ENCODE measurements around the gene OSBPL2. TPM values are rescaled to one million over a fixed set of nuclear protein-coding genes. Genes with fewer than 3 reads are reported as not detected.

OSBPL2 gene
- total RNA-seq, 2 experiments from 2014 or later = 27.1 TPM

DNA sequence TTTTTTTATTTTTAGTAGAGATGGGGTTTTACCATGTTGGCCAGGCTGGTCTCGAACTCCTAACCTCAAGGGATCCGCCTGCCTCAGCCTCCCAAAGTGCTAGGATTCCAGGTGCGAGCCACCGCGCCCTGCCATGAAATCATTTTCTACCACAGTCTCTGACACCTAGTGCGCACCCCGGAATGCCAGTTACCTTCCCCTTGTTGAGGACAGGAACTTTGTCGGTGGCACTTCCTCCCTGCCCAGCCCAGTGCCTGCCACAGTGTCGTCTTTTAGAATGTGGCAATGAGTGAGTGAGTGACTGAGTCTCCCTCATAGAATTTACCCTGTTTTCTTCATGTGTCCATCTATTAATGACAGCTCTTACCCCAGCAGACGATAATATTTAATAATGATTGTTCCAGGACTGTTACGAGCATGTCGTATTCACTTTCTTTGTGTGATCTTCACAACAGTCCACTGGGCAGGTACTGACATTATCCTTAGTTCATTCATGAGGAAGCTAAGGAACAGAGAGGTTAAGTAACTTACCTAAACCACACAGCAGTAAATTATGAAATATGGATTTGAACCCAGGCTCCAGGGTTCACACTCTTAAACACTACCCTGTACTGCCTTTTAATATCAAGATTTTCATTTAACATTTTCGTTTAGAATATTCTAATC, 1.8 kb downstream of the OSBPL2 start:
- DNase-seq (no peak), ATAC-seq (no peak)
- no peaks in the 10 kb centered on the region for H3K9me3 Mint-ChIP-seq (ENCODE audit: low read depth)
- no peaks in the 10 kb centered on the region for H3K27me3 Mint-ChIP-seq
- no peaks in the 10 kb centered on the region for H3K36me3 Mint-ChIP-seq
- peak overlapping the region; percentile 25 for H3K4me3 Mint-ChIP-seq
- CTCF ChIA-PET = interaction anchor here (1.1 kb wide), 1 partner anchor 61 kb away, joined by 3 read pairs; no protein-coding TSS in a partner anchor
- peaks cover 37% of the 10 kb centered on the region for H3K4me1 Mint-ChIP-seq
- no peak overlapping the region for H3K27ac Mint-ChIP-seq

DNA sequence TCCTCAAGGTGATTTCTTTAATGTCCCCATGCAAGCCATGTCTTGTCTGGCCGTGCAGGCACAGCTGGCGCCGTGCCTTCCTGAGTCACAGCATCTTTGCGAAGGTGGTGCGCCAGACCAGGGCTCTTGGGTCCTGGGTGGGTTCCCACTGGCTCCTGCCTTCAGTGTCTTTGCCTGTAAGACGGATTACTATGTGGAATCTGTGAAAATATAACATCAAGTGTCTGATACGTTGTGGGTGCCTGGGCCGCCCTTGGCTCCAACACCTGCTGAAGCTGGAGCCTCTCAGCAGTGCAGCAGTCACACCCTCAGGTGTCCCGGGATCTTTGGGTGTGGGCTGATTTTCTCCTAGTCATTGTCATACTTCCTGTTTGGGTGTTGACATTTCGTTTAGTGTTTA, 3.2 kb downstream of the OSBPL2 start:
- Mint-ChIP-seq H3K9me3 (ENCODE audit: low read depth) (no peaks in the 10 kb centered on the region), H3K4me1 (peaks cover 37% of the 10 kb centered on the region), H3K4me3 (no peak overlapping the region), H3K36me3 (no peaks in the 10 kb centered on the region), H3K27me3 (no peaks in the 10 kb centered on the region), H3K27ac (no peak overlapping the region)
- DNase-seq (no peak), ATAC-seq (no peak)
- CTCF ChIA-PET = interaction anchor here (0.9 kb wide), 1 partner anchor 100 kb away, joined by 3 read pairs; no protein-coding TSS in a partner anchor

DNA sequence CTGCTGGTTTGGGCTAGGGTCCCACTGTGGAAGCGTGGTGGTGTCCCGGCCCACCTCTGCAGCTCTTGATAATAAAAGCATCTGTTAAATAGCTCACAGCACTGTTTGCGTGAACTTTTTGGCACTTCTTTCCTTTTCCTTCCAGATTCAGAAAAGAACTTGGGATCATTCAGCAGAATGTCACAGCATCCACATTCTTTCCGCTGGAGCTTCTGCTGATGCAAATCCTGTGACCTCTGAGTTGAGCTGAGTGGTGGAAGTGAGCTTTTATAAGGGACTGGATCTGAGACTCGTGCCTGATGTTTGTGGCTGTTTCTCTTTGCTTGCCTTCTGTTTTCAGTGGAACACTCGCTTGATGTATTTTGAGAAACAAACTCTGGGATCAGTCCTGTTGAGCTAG, 3.9 kb downstream of the OSBPL2 start:
- Mint-ChIP-seq H3K9me3 (ENCODE audit: low read depth) (no peaks in the 10 kb centered on the region), H3K4me1 (peaks cover 37% of the 10 kb centered on the region), H3K36me3 (no peaks in the 10 kb centered on the region)

DNA sequence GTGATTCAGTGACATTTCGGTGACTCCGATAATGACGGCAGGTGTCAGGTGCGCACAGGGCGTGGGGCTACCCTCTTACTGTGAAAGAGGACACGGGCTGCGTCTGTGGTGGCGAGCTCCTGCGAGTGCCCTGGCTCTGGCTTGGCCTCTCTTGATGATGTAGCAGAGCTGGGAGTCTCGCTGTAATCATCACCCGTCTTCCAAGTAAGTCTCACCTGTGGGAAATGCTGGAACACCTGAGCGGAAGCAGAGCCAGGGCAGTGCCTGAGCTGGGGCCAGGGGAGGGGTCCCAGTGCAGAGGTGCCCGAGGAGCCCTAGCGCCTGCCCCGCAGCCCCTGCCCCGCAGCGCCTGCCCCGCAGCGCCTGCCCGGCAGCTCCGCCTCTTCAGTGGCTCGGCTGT, 4.8 kb downstream of the OSBPL2 start:
- no peak overlapping the region for H3K4me3 Mint-ChIP-seq
- H3K36me3 Mint-ChIP-seq = no peaks in the 10 kb centered on the region
- no peak overlapping the region for H3K27ac Mint-ChIP-seq
- peaks cover 31% of the 10 kb centered on the region for H3K4me1 Mint-ChIP-seq
- H3K27me3 Mint-ChIP-seq = no peaks in the 10 kb centered on the region
- ATAC-seq (no peak), DNase-seq (no peak)
- H3K9me3 Mint-ChIP-seq (ENCODE audit: low read depth) = no peaks in the 10 kb centered on the region
- CTCF ChIA-PET = interaction anchor here (1.8 kb wide), 1 partner anchor 59 kb away, joined by 4 read pairs; the partner anchor contains the start of gene ADRM1

More for the DNA sequence above, 3.9 kb downstream of the OSBPL2 start:
- H3K27ac Mint-ChIP-seq = no peak overlapping the region
- no peaks in the 10 kb centered on the region for H3K27me3 Mint-ChIP-seq
- DNase-seq (no peak), ATAC-seq (no peak)
- H3K4me3 Mint-ChIP-seq = no peak overlapping the region
- CTCF ChIA-PET = interaction anchor here (0.9 to 1.8 kb wide), 2 partner anchors 60 to 101 kb away, joined by 3 to 4 read pairs; partner anchors contain the start of gene ADRM1

DNA sequence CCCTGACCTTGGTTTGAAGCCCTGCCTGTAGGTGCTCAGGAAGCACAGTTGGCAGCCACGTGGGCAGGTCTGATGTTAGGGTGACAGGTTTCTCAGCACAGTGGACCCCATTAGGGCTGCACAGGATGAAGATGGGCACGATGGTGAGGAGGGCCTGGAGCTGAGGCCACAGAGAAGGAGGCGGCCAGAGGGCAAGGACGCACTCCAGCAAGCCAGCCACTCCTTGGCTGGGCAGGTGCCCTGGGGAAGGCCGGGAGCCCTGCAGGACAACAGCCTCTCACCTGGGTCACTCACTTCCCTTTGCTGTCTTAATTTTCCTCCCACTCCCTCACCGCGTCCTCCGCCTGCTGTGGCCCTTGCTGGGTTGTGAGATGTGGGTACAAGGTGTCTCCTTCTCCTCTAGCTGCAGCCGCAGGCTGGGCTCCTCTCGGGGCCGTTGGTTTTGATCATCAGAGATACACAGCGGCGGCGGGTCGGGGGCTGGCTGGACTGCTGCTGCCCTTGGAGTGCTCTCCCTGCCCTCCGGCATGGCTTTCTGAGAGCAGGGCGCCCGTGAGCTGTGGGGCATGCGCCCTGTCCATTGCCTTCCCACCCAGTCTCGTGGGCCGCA, 5.7 kb downstream of the OSBPL2 start:
- Mint-ChIP-seq H3K4me1 (peaks cover 31% of the 10 kb centered on the region), H3K36me3 (no peaks in the 10 kb centered on the region), H3K27me3 (no peaks in the 10 kb centered on the region), H3K4me3 (no peak overlapping the region), H3K9me3 (ENCODE audit: low read depth) (no peaks in the 10 kb centered on the region), H3K27ac (no peak overlapping the region)
- no peak for ATAC-seq
- CTCF ChIA-PET = interaction anchor here (1.8 kb wide), 1 partner anchor 58 kb away, joined by 4 read pairs; the partner anchor contains the start of gene ADRM1
- no peak for DNase-seq

DNA sequence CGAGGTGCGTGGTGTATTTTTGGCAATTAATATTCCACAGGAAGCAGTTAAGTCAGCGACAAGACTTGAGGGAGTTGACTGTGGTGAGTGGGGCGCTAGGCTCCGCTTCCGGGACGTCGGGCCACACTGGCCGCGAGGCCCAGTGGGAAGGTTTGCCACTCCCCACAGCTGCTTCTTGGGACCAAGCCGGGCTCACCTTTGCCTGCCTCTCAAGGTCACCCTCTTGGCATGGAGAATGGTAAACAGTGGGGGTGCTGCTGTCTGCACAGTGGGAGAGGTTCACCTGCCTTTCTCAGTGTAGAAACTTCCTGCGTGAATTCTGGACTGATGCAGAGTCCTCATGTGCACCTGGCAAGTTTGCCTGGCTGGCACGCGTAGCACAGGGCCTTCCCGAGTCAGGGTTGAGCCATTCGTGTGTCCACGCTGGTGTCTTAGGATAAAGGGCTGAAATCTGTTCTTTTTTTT, 6.4 kb downstream of the OSBPL2 start:
- Mint-ChIP-seq H3K36me3 (no peaks in the 10 kb centered on the region), H3K27ac (no peak overlapping the region), H3K9me3 (ENCODE audit: low read depth) (no peaks in the 10 kb centered on the region), H3K4me3 (no peak overlapping the region), H3K27me3 (no peaks in the 10 kb centered on the region), H3K4me1 (peaks cover 25% of the 10 kb centered on the region)
- DNase-seq = no peak
- peak; percentile 42 for ATAC-seq
- CTCF ChIA-PET = no interaction called here

DNA sequence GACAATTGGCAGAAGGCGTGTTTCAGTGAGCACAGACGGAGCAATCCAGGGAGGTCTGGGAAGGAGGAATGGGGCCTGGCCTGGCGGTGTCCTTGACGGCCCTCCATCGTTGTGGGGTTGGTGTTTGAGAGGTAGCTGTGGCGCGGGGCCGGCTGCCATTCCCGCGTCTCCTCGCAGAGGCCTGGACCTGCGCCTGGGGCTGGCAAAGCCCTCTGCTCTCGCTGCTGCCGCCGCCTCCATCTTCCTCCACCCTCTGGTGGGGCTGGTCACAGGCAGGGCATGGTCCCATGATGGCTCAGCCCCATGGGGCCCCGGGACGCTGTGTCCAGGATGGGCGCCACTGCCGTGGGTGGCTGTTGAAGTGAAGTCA, 7.6 kb downstream of the OSBPL2 start:
- Mint-ChIP-seq H3K27me3 (no peaks in the 10 kb centered on the region), H3K36me3 (no peaks in the 10 kb centered on the region), H3K4me1 (peaks cover 15% of the 10 kb centered on the region), H3K9me3 (ENCODE audit: low read depth) (no peaks in the 10 kb centered on the region), H3K4me3 (no peak overlapping the region), H3K27ac (no peak overlapping the region)
- no peak for ATAC-seq
- no peak for DNase-seq
- CTCF ChIA-PET = no interaction called here

DNA sequence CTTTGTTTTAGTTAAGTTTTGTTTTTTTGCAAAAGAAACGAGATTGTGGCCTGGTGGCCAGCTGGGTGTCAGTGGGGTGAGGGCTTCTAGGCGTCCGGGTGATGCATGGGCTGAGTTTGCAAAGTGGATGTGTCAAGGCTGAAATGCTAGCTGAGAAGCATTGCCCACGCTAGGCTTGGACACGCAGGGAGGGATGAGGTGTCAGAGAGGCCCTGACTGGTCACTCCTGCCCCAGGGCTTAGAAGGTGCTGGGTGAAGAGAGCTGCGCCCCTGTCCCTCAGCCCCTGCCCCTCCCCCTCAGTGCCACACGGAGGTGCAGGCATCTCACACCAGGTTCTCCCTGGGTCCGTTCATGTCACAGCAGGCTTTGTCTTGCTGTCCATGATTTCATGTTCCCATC, 8.1 kb downstream of the OSBPL2 start:
- H3K36me3 Mint-ChIP-seq = no peaks in the 10 kb centered on the region
- H3K4me3 Mint-ChIP-seq = no peak overlapping the region
- no peaks in the 10 kb centered on the region for H3K27me3 Mint-ChIP-seq
- DNase-seq (no peak), ATAC-seq (no peak)
- H3K27ac Mint-ChIP-seq = no peak overlapping the region
- CTCF ChIA-PET = no interaction called here
- peaks cover 12% of the 10 kb centered on the region for H3K4me1 Mint-ChIP-seq
- no peaks in the 10 kb centered on the region for H3K9me3 Mint-ChIP-seq (ENCODE audit: low read depth)

DNA sequence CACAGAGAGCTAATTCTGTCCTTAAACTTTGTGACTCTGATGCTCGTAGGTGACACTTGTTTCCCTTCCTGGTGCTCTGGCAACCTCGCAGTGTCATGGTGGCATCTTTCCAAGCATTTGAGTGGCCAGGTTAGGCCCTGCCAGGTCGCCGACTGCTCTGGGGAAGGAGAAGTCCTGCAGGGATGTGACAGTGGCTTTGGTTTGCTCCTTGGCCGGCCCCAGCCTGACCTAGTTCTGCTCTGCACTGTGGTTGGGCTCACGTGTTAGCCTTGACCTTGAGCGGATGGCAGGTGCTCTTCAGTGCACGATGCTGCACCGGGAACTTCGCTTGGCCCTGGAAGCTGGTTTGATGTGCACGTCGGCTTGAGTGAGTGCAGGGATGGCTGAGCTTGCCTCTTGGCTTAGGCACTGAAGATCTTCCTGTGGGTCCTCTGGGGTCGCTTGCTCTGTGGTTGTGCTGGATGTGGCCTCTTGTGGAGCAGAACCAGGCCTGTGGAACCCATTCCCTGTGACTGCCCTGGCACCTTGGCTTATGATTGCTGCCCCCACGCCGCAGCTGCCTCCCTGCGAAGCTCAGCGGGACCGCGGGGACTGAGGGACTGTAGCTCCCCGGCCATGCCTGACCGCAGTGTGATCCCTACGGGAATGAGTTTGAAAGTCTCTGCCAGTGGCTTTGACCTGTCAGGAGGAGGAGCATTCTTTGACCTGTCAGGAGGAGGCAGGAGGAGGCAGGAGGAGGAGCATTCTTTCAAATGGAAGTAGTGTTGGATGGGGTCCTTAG, 8.7 kb downstream of the OSBPL2 start:
- Mint-ChIP-seq H3K27me3 (no peaks in the 10 kb centered on the region), H3K9me3 (ENCODE audit: low read depth) (no peaks in the 10 kb centered on the region), H3K4me1 (peaks cover 7% of the 10 kb centered on the region), H3K27ac (no peak overlapping the region), H3K4me3 (no peak overlapping the region), H3K36me3 (no peaks in the 10 kb centered on the region)
- no peak for ATAC-seq
- no peak for DNase-seq
- CTCF ChIA-PET = no interaction called here

DNA sequence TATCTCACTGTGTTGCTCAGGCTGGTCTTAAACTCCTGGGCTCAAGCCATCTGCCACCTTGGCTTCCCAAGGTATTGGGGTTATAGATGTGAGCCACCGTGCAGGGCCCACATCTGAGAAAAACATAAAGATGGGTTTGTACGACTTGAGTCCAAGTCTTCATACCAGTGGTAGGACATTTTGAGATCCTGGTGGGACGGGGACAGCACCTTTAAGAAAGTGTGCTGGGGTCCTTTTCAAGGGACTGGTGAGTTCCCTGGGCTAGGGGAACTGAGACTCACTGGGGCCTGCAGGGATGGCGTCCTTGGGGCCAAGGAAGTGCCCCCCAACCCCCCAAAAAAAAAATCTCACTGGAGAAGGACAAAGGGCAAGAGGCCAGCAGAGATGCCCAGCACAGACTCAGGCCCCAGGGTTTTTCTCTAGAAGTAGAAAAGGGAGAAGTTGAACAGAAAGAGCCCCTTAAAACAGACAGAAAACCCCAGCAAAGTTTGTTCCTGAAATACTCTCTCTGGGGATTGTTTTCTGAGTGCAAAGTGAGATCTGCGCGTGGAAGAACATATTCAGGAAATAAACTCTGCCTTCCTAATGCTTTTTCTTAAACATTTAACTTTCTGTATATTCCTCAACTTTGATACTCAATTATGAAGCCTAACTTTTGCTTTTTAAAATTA, 10.7 kb downstream of the OSBPL2 start:
- DNase-seq (no peak), ATAC-seq (no peak)
- Mint-ChIP-seq H3K36me3 (no peaks in the 10 kb centered on the region), H3K4me3 (no peak overlapping the region), H3K27me3 (no peaks in the 10 kb centered on the region), H3K4me1 (peaks cover 10% of the 10 kb centered on the region), H3K27ac (no peak overlapping the region), H3K9me3 (ENCODE audit: low read depth) (no peaks in the 10 kb centered on the region)
- CTCF ChIA-PET = no interaction called here

DNA sequence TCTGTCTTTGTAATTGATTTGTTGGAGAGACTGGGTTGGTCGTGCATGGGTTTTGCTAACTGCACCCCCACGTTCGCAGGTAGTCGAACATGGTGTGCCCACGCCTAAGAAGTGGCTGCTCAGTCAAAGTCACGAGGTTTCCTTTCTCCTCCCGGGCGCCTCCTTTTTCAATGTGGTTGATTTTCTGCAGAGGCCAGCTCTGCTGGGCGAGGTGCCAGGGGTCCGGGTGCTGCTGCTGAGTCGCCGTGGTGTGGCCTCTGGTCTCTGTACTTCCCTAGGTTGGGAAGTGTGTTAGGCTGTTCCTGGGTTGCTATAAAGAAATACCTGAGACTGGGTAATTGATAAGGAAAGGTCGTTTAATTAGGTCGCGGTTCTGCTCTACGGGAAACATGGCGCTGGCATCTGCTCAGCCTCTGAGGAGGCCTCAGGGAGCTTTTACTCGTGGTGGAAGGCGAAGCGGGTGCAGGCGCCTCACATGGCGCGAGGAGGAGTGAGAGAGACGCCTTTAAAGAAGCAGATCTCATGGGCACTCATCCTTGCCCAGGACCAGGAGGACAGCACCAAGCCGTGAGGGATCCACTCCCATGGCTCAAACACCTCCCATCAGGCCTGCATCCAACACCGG, 14.1 kb downstream of the OSBPL2 start:
- ATAC-seq (no peak), DNase-seq (no peak)
- CTCF ChIA-PET = no interaction called here
- Mint-ChIP-seq H3K27me3 (no peaks in the 10 kb centered on the region), H3K4me3 (no peak overlapping the region), H3K36me3 (peaks cover 1% of the 10 kb centered on the region), H3K4me1 (peaks cover 3% of the 10 kb centered on the region), H3K27ac (no peak overlapping the region), H3K9me3 (ENCODE audit: low read depth) (no peaks in the 10 kb centered on the region)

DNA sequence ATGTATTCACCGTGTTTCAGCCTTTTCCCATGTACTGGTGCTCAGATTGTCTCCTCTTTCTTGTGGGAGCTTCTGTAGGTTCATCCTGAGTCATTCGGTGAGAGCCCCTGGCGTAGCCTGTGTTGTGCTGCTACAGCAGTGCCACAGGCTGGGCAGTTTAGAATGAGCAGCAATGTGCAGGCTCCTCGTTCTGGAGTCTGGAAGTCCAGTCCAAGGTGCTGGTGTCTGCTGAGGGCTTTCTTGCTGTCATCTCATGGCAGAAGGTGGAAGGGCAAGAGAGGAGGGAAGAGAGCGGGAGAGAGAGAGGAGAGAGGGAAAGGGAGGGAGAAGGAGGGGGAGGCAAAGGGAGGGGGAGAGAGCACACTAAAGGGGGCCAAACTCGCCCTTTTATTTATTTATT, 15.1 kb downstream of the OSBPL2 start:
- peaks cover 3% of the 10 kb centered on the region for H3K4me1 Mint-ChIP-seq
- H3K4me3 Mint-ChIP-seq = no peak overlapping the region
- H3K27me3 Mint-ChIP-seq = no peaks in the 10 kb centered on the region
- CTCF ChIA-PET = no interaction called here
- no peaks in the 10 kb centered on the region for H3K9me3 Mint-ChIP-seq (ENCODE audit: low read depth)
- ATAC-seq (no peak), DNase-seq (no peak)
- no peak overlapping the region for H3K27ac Mint-ChIP-seq
- peaks cover 1% of the 10 kb centered on the region for H3K36me3 Mint-ChIP-seq
